HG03460 (cell line): ENCODE data around the gene BTRC.
"Not testable (repeated sequence)": the region's sequence is repeated elsewhere in the genome, so short reads cannot be mapped to it uniquely, and the experiment has no call there.

Experiments
- ATAC-seq: cut with Tn5 transposase; IDR thresholded peaks from one replicate; pipeline ENCODE4 v1.9.1; 2021; ENCODE audit not compliant: unreplicated experiment

The BTRC gene

DNA sequence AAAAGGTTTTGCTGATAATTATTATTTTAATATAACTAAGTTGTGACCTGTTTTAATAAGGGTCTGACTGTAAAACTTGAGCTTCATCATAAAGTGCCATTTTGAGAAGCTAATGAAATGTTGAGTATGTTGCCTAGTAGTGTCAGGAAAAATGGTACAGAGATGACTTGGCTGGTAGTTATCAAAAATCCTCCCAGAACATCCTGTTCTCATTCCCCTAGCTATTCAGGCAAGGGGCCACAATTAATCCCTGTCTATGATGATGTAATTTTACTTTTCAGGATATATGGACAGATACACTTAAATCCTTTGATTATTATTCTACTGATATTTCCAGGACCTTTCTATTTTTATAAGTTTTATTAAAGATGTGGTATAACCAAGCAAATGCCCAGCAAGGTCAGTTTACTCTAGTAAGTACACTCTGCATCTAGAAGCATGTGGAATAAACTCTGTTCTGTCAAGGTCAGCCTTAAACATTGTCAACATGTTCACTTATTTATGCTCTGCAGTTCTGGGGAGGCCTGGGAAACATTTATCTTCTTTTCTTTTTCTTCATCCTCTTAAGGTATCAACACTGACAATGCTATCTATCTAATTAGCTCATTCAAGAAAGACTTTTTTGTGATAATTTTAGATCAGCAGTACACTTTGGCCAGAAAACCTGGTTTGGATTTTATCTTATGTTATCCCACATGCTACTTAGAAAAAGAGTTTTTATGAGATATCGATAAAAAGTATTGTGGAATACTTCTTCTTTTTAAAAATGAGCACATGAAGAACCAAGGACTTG lies 32.1 kb downstream of the BTRC start:
- ATAC-seq, result no peak

- no peak for ATAC-seq
Measured at GRCh38 chr10:101386659-101387259, 32.8 kb downstream of the BTRC start.

GRCh38 chr10:101388676-101389276 lies 34.8 kb downstream of the BTRC start:
- ATAC-seq, result no peak

DNA sequence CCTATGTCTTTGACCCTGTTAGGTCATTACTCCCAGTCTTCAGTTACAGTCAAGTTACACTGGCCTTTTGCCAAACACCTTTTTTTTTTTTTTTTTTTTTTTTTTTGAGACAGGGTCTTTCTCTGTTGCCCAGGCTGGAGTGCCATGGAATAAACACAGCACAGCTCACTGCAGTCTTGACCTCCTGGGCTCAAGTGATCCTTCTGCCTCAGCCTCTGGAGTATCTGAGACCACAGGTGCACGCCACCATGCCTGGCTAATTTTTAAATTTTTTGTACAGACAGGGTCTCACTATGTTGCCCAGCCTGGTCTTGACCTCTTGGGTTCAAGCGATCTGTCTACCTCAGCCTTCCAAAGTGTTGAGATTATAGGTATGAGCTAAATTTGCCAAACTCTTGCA lies 35.6 kb downstream of the BTRC start:
- not testable (repeated sequence) for ATAC-seq

GRCh38 chr10:101389986-101390531 lies 36.1 kb downstream of the BTRC start:
- ATAC-seq, result no peak

DNA sequence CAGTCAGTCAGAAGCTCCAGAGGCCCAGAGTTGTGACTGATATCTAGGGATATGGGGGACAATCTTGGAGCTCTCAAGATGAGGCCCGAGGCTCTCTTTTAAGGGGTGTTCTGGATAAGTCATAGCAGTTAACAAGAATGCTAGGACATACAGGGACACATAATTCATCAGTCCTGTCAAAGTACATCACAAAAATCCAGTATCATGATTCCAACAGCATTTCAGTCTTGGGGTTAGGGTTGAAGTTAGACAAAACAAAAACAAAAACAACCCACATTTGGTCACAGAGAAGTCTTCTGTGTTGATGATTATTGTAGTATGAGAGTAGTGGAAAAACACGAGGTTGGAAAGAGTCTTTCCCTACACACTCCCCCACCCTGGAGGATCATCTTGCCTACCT lies 39.4 kb downstream of the BTRC start:
- no peak for ATAC-seq

- ATAC-seq, result no peak
Measured at GRCh38 chr10:101394524-101395133, 40.7 kb downstream of the BTRC start.

GRCh38 chr10:101397140-101397539 lies 43.2 kb downstream of the BTRC start:
- no peak for ATAC-seq

- no peak for ATAC-seq
Measured at GRCh38 chr10:101400585-101400984, 46.6 kb downstream of the BTRC start.

DNA sequence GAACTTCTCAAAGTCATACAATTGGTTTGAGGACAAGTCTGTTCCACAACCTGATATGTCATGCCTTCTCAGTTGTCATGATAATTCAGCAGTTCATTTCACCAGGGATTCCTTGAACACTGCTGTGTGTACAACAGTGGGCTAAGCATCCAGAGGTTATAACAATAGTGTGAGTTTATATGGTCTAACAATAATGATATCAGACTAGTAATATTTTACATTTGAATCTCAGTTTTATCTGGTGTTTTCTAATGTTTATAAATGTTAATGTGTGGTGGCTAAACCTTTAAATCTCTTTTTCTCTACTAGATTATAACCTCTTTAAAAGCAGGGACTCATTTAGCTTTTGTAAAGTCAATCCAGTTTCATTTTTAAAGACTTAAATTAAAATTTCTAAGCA lies 48.7 kb downstream of the BTRC start:
- ATAC-seq, result no peak

DNA sequence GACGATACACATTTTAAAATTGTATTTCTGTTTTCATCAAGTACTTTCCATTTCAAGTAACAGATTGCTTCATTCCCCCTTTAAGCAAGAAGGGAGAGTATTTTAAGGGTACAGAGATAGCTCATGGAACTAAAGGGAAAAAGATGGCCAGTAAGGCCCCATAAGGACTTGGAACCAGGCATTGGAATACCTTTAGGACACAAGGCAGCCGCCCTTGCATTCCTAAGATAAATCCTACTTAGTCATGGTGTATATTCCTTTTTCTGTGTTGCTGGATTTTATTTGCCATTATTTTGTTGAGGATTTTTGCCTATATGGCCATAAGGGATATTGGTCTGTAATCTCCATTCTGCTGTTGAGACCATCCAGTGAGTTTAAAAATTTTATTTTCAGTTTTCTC lies 49.2 kb downstream of the BTRC start:
- ATAC-seq, result no peak

DNA sequence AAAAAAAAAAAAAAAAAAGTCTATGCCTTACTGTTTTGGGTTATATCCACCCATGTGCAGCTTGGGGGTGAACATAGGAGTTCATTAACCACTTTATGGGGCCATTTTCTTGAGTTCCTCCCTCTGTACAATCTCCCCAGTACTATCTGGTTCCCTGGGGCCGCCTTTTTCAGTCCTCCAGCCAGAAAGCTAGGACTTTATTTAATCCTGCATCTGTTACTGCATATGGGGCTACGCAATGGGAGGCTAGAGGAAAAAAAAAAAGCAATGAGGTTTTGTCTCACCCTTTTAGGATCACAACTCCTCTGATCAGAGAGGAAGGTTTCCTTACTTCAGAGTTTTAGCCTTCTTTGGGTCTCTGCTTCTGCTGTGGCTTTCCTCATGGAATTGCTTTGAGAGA lies 51.0 kb downstream of the BTRC start:
- no peak for ATAC-seq

- ATAC-seq, result no peak
Measured at GRCh38 chr10:101411598-101411997, 57.6 kb downstream of the BTRC start.

GRCh38 chr10:101414034-101414433 lies 60.1 kb downstream of the BTRC start:
- ATAC-seq, result no peak

- no peak for ATAC-seq
Measured at GRCh38 chr10:101415884-101416283, 61.9 kb downstream of the BTRC start.

DNA sequence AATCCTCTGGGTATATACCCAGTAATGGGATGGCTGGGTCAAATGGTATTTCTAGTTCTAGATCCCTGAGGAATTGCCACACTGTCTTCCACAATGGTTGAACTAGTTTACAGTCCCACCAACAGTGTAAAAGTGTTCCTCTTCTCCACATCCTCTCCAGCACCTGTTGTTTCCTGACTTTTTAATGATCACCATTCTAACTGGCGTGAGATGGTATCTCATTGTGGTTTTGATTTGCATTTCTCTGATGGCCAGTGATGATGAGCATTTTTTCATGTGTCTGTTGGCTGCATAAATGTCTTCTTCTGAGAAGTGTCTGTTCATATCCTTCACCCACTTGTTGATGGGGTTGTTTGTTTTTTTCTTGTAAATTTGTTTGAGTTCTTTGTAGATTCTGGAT lies 68.0 kb downstream of the BTRC start:
- not testable (repeated sequence) for ATAC-seq

- ATAC-seq, result no peak
Measured at GRCh38 chr10:101425535-101425934, 71.6 kb downstream of the BTRC start.

DNA sequence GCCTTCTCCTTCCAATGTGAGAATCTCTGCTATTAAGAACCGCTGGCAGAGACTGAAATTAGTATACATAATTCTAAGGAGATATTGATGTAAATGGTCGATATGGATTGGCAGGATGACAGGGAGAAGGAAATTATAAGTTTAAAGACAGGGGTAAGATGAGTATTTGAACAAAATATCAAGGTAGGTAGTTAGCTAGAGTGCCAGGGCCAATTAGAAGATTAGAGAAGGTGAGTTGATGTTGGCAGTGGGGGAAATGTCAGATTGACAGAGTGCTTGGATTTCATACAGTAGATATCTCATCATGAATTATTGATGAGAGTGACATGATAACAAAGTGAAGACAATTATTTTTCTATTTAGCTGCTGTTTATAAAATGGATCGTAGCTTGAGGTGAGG lies 74.1 kb downstream of the BTRC start:
- no peak for ATAC-seq

GRCh38 chr10:101429423-101429822 lies 75.5 kb downstream of the BTRC start:
- no peak for ATAC-seq

GRCh38 chr10:101436302-101436701 lies 82.3 kb downstream of the BTRC start:
- ATAC-seq, result no peak

DNA sequence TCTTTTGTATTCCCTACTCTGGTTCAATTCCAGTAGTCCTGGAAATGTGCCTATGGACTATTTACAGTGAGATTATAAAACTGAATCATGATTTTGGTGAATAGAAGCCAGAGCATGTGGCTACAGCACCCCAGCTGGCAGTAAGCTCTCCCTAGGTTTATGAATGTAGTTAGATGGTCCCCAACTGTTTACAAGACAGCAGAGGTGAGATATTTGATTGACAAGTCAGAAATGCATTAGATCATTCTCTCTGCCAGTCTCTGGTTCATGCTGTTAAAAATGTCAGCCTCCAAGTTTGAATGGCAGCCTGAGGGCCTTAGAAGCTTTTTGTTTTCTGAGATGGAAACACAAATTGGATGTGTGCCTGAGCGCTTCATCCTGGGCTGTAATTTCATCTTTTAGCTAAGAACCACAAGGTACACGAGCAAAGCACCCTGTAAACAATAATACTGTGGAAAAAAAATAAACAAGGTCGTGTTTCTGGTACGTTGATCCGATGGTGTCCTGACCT lies 85.0 kb downstream of the BTRC start:
- ATAC-seq, result no peak
